T-helper 22 cell (primary cell): ENCODE measurements around the gene TRIM42.

Experiments used
- DNase-seq: peaks from one replicate; pipeline ENCODE4 v3.0.0-alpha.2; 2020; ENCODE audit warnings: low read depth

Gene TRIM42

GRCh38 chr3:140710711-140711389, 33.0 kb downstream of the TRIM42 start:
- DNase-seq: no peak

GRCh38 chr3:140711390-140712035, 33.6 kb downstream of the TRIM42 start:
- no peak for DNase-seq

GRCh38 chr3:140712301-140712700, 34.4 kb downstream of the TRIM42 start:
- DNase-seq: no peak

DNA sequence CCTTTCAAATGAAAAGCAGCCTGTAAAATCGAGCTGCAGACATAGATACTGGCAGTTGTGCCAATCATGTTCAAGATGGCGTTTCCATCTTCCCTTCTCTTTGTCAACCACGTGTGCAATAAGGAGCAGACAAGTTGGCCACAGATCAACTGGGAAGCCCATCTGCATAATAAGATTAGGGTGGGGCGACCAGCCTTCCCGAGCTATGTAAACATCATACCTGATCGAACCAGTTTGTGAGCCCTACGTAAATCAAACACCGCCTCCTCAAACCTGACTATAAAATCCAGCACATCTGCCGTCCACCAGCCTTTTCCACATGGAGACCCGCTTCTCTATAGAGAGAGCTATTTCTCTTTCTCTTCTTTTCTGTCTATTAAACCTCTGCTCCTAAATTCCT, 37.2 kb downstream of the TRIM42 start:
- DNase-seq: no peak

DNA sequence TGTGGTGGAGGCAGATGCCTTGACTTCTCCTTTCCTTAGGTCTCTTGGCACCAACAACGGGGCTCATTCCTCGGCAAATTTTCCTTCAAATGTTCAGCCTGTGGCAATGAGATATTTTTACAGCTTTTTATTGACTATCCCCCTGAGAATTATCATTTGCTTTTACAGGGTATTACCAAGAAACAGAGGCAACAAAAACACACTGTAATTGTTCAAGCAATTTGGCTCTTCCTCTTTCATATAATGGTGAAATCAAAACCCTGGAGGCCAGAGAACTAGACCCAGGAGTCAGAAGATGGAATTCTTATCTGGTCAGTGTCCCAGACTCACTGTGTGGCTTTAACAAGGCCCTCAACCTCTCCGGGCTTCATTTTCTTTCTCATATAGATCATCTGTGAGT, 40.1 kb downstream of the TRIM42 start:
- DNase-seq: no peak

- DNase-seq: no peak
Observed at GRCh38 chr3:140719841-140720614, 42.2 kb downstream of the TRIM42 start.

GRCh38 chr3:140723576-140723975, 45.7 kb downstream of the TRIM42 start:
- no peak for DNase-seq

DNA sequence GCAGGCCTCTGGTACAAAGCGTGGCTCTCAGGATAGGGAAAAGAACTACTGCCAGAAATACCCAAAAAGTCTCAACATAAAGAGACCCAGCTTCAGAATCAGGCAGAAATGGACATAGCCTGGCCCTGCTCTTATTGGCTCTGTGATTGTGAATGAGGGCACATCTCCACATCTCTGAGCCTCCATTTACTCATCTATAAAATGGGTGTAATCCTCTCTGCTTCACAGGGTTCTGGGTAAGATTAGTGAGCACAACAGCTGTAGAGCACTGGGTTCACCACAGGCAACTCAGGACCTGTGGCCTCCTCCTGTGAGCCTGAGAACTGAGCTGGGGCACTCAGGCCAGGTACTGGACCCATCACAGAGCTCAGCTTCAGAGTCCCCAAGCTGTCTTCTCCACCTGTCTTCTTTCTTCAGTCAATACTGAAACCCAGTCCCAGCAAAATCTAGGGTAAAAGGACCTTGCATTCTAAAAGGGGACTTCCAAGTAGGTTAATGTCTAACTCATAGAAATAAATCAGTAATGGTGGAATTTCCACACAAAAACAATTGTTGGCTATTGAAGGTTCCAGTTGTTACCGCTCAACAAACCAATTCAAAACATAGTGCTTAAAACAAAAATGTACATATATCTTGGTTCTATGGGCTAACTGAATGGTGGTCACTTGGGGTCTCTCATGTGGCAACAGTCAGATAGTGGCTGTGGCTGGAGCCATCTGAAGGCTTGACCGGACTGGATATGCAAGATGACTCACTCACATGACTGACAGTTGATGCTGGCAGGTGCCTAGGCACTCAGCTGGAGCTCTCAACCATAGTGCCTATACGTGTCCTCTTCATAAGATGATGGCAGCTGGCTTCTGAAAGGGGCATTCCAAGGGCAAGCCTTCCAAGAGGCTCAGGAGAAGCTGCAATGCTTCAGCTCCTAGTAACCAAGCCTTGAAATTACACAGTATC, 47.3 kb downstream of the TRIM42 start:
- DNase-seq: no peak

GRCh38 chr3:140726066-140726465, 48.2 kb downstream of the TRIM42 start:
- DNase-seq: no peak

DNA sequence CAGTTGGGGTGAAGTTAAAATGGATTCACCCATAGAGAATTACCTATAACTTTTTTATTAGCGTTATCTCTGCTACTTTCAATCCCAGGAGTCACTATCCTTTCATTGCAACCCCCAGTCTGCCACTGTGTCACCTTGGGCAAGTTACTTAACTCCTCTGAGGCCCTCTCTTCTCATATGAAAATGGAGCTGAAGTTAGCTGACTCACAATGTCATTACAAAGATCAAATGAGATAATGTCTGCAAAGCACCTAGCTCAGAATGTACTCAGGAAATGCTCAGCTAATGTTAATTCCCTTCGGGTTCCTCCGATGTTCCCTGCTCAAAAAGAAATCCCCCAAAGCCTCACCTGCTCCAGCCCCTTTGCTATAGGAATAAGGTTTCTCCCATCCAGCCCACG, 50.0 kb downstream of the TRIM42 start:
- DNase-seq: no peak

- DNase-seq: no peak
Observed at GRCh38 chr3:140731440-140732119, 53.7 kb downstream of the TRIM42 start.

GRCh38 chr3:140733623-140734022, 55.8 kb downstream of the TRIM42 start:
- DNase-seq: no peak

DNA sequence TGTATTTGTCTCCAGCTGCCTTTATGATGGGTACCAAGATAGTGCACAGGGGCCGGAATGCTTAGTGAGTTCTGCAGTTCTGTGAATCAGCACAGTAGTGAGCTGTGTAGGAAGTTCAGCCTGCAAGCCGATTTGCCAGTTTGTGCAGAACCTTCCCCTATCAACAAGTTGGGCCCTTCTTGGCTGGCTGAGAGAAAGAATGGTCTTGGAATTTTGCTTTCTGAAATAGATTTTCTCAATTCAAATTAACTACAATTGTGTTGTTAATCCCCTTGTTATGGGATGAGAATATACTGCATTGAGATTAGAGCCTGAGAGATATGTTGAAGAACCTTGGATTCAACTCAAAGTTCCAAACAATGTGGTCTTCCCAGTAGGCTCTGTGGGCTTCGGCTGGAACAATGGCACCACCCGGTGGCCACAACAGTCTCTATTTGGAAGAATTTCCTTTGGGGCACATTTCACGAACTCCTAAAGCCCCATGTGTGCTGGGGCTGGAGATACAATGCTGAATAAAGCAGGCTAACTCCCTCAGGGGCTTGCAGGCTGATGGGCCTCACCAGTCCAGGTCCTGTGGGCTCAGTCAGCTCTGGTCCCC, 59.1 kb downstream of the TRIM42 start:
- no peak for DNase-seq

- no peak for DNase-seq
Observed at GRCh38 chr3:140742116-140742515, 64.3 kb downstream of the TRIM42 start.

- DNase-seq: no peak
Observed at GRCh38 chr3:140748171-140748570, 70.3 kb downstream of the TRIM42 start.

- DNase-seq: no peak
Observed at GRCh38 chr3:140748903-140749302, 71.0 kb downstream of the TRIM42 start.
